ENCODE measurements around the gene RAB3IL1.

RAB3IL1 gene

GRCh38 chr11:61935861-61936260, 18.5 kb upstream of the RAB3IL1 start:
- 0 out of 2 replicates have a peak, but pooled peaks cover 3% of the 10 kb centered on the region for H3K9me3 ChIP-seq (ENCODE audit: insufficient read depth, low read length)
- H3K36me3 ChIP-seq (replicated peaks; ENCODE audit: low read depth, low read length) = no peaks in the 10 kb centered on the region
- no peaks in the 10 kb centered on the region for H4K20me1 ChIP-seq (ENCODE audit: insufficient read depth, low read length)
- no peak overlapping the region for H3K9ac ChIP-seq (ENCODE audit: low read length)
- no peak overlapping the region for H3K27ac ChIP-seq (ENCODE audit: low read length)
- no peak overlapping the region for H3K4me3 ChIP-seq (ENCODE audit: low read length)
- H3K79me2 ChIP-seq (ENCODE audit: low read length) = no peaks in the 10 kb centered on the region
- TF ChIP-seq CTCF (IDR thresholded peaks at IDR 0.05; ENCODE audit: low read depth, low read length) (no peak), EZH2phosphoT487 (IDR thresholded peaks at IDR 0.05; ENCODE audit: low read depth) (no peak)
- H2AFZ ChIP-seq (ENCODE audit: low read depth, low read length) = no peak overlapping the region
- peaks cover 15% of the 10 kb centered on the region; the same call in 1 of the 2 replicates for H3K27me3 ChIP-seq (ENCODE audit: low read depth, low read length)
- H3K4me1 ChIP-seq (ENCODE audit: low read length) = no peaks in the 10 kb centered on the region
- H3K4me2 ChIP-seq (ENCODE audit: low read length) = no peak overlapping the region

- H3K9ac ChIP-seq (ENCODE audit: low read length) = no peak overlapping the region
- peaks cover 8% of the 10 kb centered on the region; the same call in 1 of the 2 replicates for H3K27me3 ChIP-seq (ENCODE audit: low read depth, low read length)
- no peak for TF ChIP-seq CTCF (IDR thresholded peaks at IDR 0.05; ENCODE audit: low read depth, low read length)
- TF ChIP-seq EZH2phosphoT487 (IDR thresholded peaks at IDR 0.05; ENCODE audit: low read depth) = no peak
- H3K4me2 ChIP-seq (ENCODE audit: low read length) = no peak overlapping the region
- H3K79me2 ChIP-seq (ENCODE audit: low read length) = no peaks in the 10 kb centered on the region
- no peak overlapping the region for H2AFZ ChIP-seq (ENCODE audit: low read depth, low read length)
- no peaks in the 10 kb centered on the region for H3K9me3 ChIP-seq (ENCODE audit: insufficient read depth, low read length)
- no peaks in the 10 kb centered on the region for H3K4me1 ChIP-seq (ENCODE audit: low read length)
- H3K4me3 ChIP-seq (ENCODE audit: low read length) = no peak overlapping the region
- no peak overlapping the region for H3K27ac ChIP-seq (ENCODE audit: low read length)
- no peaks in the 10 kb centered on the region for H3K36me3 ChIP-seq (replicated peaks; ENCODE audit: low read depth, low read length)
- no peaks in the 10 kb centered on the region for H4K20me1 ChIP-seq (ENCODE audit: insufficient read depth, low read length)
Measured at GRCh38 chr11:61930933-61931332, 13.6 kb upstream of the RAB3IL1 start.

- no peak for TF ChIP-seq CTCF (IDR thresholded peaks at IDR 0.05; ENCODE audit: low read depth, low read length)
- Histone ChIP-seq H3K4me3 (ENCODE audit: low read length) (no peak overlapping the region), H3K27me3 (ENCODE audit: low read depth, low read length) (peaks cover 8% of the 10 kb centered on the region; the same call in 1 of the 2 replicates), H3K9me3 (ENCODE audit: insufficient read depth, low read length) (no peaks in the 10 kb centered on the region), H4K20me1 (ENCODE audit: insufficient read depth, low read length) (no peaks in the 10 kb centered on the region), H3K4me2 (ENCODE audit: low read length) (no peak overlapping the region), H3K27ac (ENCODE audit: low read length) (no peak overlapping the region), H2AFZ (ENCODE audit: low read depth, low read length) (no peak overlapping the region), H3K4me1 (ENCODE audit: low read length) (no peaks in the 10 kb centered on the region), H3K9ac (ENCODE audit: low read length) (no peak overlapping the region), H3K36me3 (replicated peaks; ENCODE audit: low read depth, low read length) (no peaks in the 10 kb centered on the region), H3K79me2 (ENCODE audit: low read length) (no peaks in the 10 kb centered on the region)
Measured at GRCh38 chr11:61928606-61929005, 11.2 kb upstream of the RAB3IL1 start.

- no peaks in the 10 kb centered on the region for H4K20me1 ChIP-seq (ENCODE audit: insufficient read depth, low read length)
- no peaks in the 10 kb centered on the region for H3K4me1 ChIP-seq (ENCODE audit: low read length)
- H3K9ac ChIP-seq (ENCODE audit: low read length) = no peak overlapping the region
- H3K4me3 ChIP-seq (ENCODE audit: low read length) = no peak overlapping the region
- H3K4me2 ChIP-seq (ENCODE audit: low read length) = no peak overlapping the region
- no peak overlapping the region for H3K27ac ChIP-seq (ENCODE audit: low read length)
- H3K27me3 ChIP-seq (ENCODE audit: low read depth, low read length) = peaks cover 8% of the 10 kb centered on the region; the same call in 1 of the 2 replicates
- H3K9me3 ChIP-seq (ENCODE audit: insufficient read depth, low read length) = no peaks in the 10 kb centered on the region
- TF ChIP-seq EZH2phosphoT487 (IDR thresholded peaks at IDR 0.05; ENCODE audit: low read depth) = no peak
- no peak for TF ChIP-seq CTCF (IDR thresholded peaks at IDR 0.05; ENCODE audit: low read depth, low read length)
- no peaks in the 10 kb centered on the region for H3K79me2 ChIP-seq (ENCODE audit: low read length)
- H3K36me3 ChIP-seq (replicated peaks; ENCODE audit: low read depth, low read length) = no peaks in the 10 kb centered on the region
- no peak overlapping the region for H2AFZ ChIP-seq (ENCODE audit: low read depth, low read length)
Measured at GRCh38 chr11:61927501-61927900, 10.1 kb upstream of the RAB3IL1 start.

Measured in OCI-LY3 (cell line).